IMR-90 (cell line): Measurements from ENCODE around the gene GALNT17. TPM values are rescaled to one million over a fixed set of nuclear protein-coding genes. Genes with fewer than 3 reads are reported as not detected.

Experiments
- ATAC-seq: fragments of 200-7000 bp; cut with Tn5 transposase; 2 replicates; pipeline ENCODE4 v1.9.1; 2020; ENCODE audit warnings: low read depth, mild to moderate bottlenecking, moderate library complexity
- BruUV-seq: library from RNA; stranded (reverse); fragments of 400-500 nt; replicated peaks from 2 replicates; lab custom pipeline; 2021; lab: Mats Ljungman, UMichigan
- CTCF ChIA-PET: fragments of 300-600 bp; formaldehyde crosslinking; extraction: SDS; loops from one replicate; lab custom pipeline; 2021; ENCODE audit warnings: antibody characterized with exemption; lab: Yijun Ruan, JAX
- POLR2A ChIA-PET: fragments of 300-600 bp; sonication (Branson Sonifier 250); formaldehyde crosslinking; loops from one replicate; lab custom pipeline; 2022; ENCODE audit warnings: antibody characterized with exemption; ENCODE audit not compliant: unreplicated experiment; lab: Charles Lee
- DNase-seq: peaks from one replicate; pipeline ENCODE4 v3.0.0; 2013
- H2AFZ ChIP-seq: replicated peaks from 2 replicates; pipeline ENCODE3; 2013; ENCODE audit warnings: low read length, mild to moderate bottlenecking; ENCODE audit not compliant: poor library complexity
- H2AK5ac ChIP-seq: 2 replicates; pipeline ENCODE4 v1.6.1; 2013; ENCODE audit warnings: low read depth, low read length, inconsistent platforms
- H2AK9ac ChIP-seq: replicated peaks from 2 replicates; pipeline ENCODE3; 2013; ENCODE audit warnings: mild to moderate bottlenecking, low read depth, low read length, moderate library complexity; ENCODE audit not compliant: poor library complexity
- H2BK120ac ChIP-seq: 2 replicates; pipeline ENCODE4 v1.6.1; 2013; ENCODE audit warnings: low read depth, low read length, inconsistent platforms
- H2BK15ac ChIP-seq: 3 replicates; pipeline ENCODE4 v1.6.1; 2013; ENCODE audit warnings: low read depth, low read length, inconsistent platforms
- H2BK20ac ChIP-seq: 2 replicates; pipeline ENCODE4 v1.6.1; 2013; ENCODE audit warnings: low read depth, mild to moderate bottlenecking, inconsistent platforms, low read length, moderate library complexity
- H2BK5ac ChIP-seq: 2 replicates; pipeline ENCODE4 v1.6.1; 2013; ENCODE audit warnings: mild to moderate bottlenecking, low read depth, low read length, inconsistent platforms; ENCODE audit not compliant: poor library complexity, severe bottlenecking
- H3K14ac ChIP-seq: replicated peaks from 2 replicates; pipeline ENCODE4 v1.6.1; 2013; ENCODE audit warnings: low read depth, low read length, inconsistent platforms
- H3K18ac ChIP-seq: 2 replicates; pipeline ENCODE4 v1.6.1; 2013; ENCODE audit warnings: low read depth, low read length, control low read depth
- H3K23ac ChIP-seq: 2 replicates; pipeline ENCODE4 v1.6.1; 2013; ENCODE audit warnings: low read depth, low read length, inconsistent platforms
- H3K27ac ChIP-seq: 2 replicates; pipeline ENCODE4 v1.5.1; 2013; ENCODE audit warnings: mild to moderate bottlenecking, control low read depth, low read length; ENCODE audit not compliant: insufficient read depth
- H3K27me3 ChIP-seq: 2 replicates; pipeline ENCODE4 v1.6.1; 2013; ENCODE audit warnings: low read length; ENCODE audit not compliant: control insufficient read depth, insufficient read depth
- H3K36me3 ChIP-seq: 2 replicates; pipeline ENCODE4 v1.6.1; 2013; ENCODE audit warnings: low read length, mixed read lengths; ENCODE audit not compliant: control insufficient read depth, insufficient read depth
- H3K4ac ChIP-seq: 2 replicates; pipeline ENCODE4 v1.6.1; 2013; ENCODE audit warnings: low read depth, low read length, inconsistent platforms
- H3K4me1 ChIP-seq: 2 replicates; pipeline ENCODE4 v1.6.1; 2013; ENCODE audit warnings: low read length, mixed read lengths; ENCODE audit not compliant: control insufficient read depth, insufficient read depth
- H3K4me2 ChIP-seq: 2 replicates; pipeline ENCODE4 v1.6.1; 2013; ENCODE audit warnings: low read depth, mild to moderate bottlenecking, control low read depth, low read length, moderate library complexity
- H3K4me3 ChIP-seq: 2 replicates; pipeline ENCODE4 v1.5.1; 2013; ENCODE audit warnings: low read depth, mild to moderate bottlenecking, control low read depth, low read length, moderate library complexity; ENCODE audit not compliant: insufficient read depth
- H3K56ac ChIP-seq: 2 replicates; pipeline ENCODE4 v1.6.1; 2013; ENCODE audit warnings: low read length, inconsistent platforms; ENCODE audit not compliant: insufficient read depth; ENCODE audit errors: extremely low read depth
- H3K79me1 ChIP-seq, 2 experiments: 2 replicates each; pipeline ENCODE4 v1.6.1; 2013; ENCODE audit warnings: low read length in 2 of 2, inconsistent platforms in 1 of 2, low read depth in 1 of 2
- H3K9ac ChIP-seq: 2 replicates; pipeline ENCODE4 v1.6.1; 2013; ENCODE audit warnings: low read depth, low read length, control low read depth
- H3K9me1 ChIP-seq: 2 replicates; pipeline ENCODE4 v1.6.1; 2013; ENCODE audit warnings: low read length, inconsistent platforms; ENCODE audit not compliant: insufficient read depth
- H3K9me3 ChIP-seq: 2 replicates; pipeline ENCODE4 v1.6.1; 2013; ENCODE audit warnings: low read length; ENCODE audit not compliant: control insufficient read depth, insufficient read depth
- H4K20me1 ChIP-seq: 2 replicates; pipeline ENCODE4 v1.6.1; 2013; ENCODE audit warnings: low read length, inconsistent platforms; ENCODE audit not compliant: insufficient read depth
- H4K5ac ChIP-seq: 2 replicates; pipeline ENCODE4 v1.6.1; 2013; ENCODE audit warnings: mild to moderate bottlenecking, low read depth, low read length, control low read depth
- H4K8ac ChIP-seq, 2 experiments: 2 replicates each; pipeline ENCODE4 v1.6.1; 2013; ENCODE audit warnings: low read depth in 2 of 2, low read length in 2 of 2, control low read depth in 1 of 2, inconsistent platforms in 1 of 2
- H4K91ac ChIP-seq: 2 replicates; pipeline ENCODE4 v1.6.1; 2013; ENCODE audit warnings: low read depth, low read length, inconsistent platforms; ENCODE audit not compliant: insufficient read depth
- BHLHE40 ChIP-seq: fragments of 150-350 bp; IDR thresholded peaks from 2 replicates; pipeline ENCODE4 v1.6.1; 2016; ENCODE audit warnings: mild to moderate bottlenecking, low read depth, low read length
- CEBPB ChIP-seq: IDR thresholded peaks from 2 replicates; pipeline ENCODE4 v1.6.1; 2012; ENCODE audit warnings: low read depth, low read length, improper control_type of control experiment
- CHD1 ChIP-seq: IDR thresholded peaks from 2 replicates; pipeline ENCODE4 v1.6.1; 2012; ENCODE audit warnings: low read depth, low read length, improper control_type of control experiment
- CTCF ChIP-seq: conservative IDR thresholded peaks from 2 replicates; pipeline ENCODE4 v1.5.1; 2012; ENCODE audit warnings: mild to moderate bottlenecking, low read depth, low read length, improper control_type of control experiment
- ELK1 ChIP-seq: fragments of 150-350 bp; IDR thresholded peaks from 2 replicates; pipeline ENCODE4 v1.6.1; 2016; ENCODE audit warnings: low read depth, mild to moderate bottlenecking, low read length, moderate library complexity, borderline replicate concordance
- FOS ChIP-seq: fragments of 150-350 bp; IDR thresholded peaks from 2 replicates; pipeline ENCODE4 v1.6.1; 2016; ENCODE audit warnings: low read depth, low read length
- MAFK ChIP-seq: IDR thresholded peaks from 2 replicates; pipeline ENCODE4 v1.6.1; 2012; ENCODE audit warnings: low read depth, low read length, improper control_type of control experiment
- MAZ ChIP-seq: IDR thresholded peaks from 2 replicates; pipeline ENCODE4 v1.6.1; 2012; ENCODE audit warnings: low read depth, mild to moderate bottlenecking, low read length, improper control_type of control experiment, moderate library complexity, borderline replicate concordance
- MXI1 ChIP-seq: IDR thresholded peaks from 2 replicates; pipeline ENCODE4 v1.6.1; 2012; ENCODE audit warnings: low read depth, mild to moderate bottlenecking, low read length, moderate library complexity, borderline replicate concordance
- NFE2L2 ChIP-seq: fragments of 150-350 bp; IDR thresholded peaks from 2 replicates; pipeline ENCODE4 v1.6.1; 2016; ENCODE audit warnings: low read depth, mild to moderate bottlenecking, low read length
- POLR2A ChIP-seq: IDR thresholded peaks from 2 replicates; pipeline ENCODE4 v1.6.1; 2012; ENCODE audit warnings: mild to moderate bottlenecking, low read depth, low read length
- RAD21 ChIP-seq: IDR thresholded peaks from 2 replicates; pipeline ENCODE4 v1.6.1; 2012; ENCODE audit warnings: low read length, improper control_type of control experiment
- RCOR1 ChIP-seq: IDR thresholded peaks from 2 replicates; pipeline ENCODE4 v1.6.1; 2012; ENCODE audit warnings: mild to moderate bottlenecking, low read length, improper control_type of control experiment; ENCODE audit not compliant: insufficient replicate concordance
- RFX5 ChIP-seq: IDR thresholded peaks from 2 replicates; pipeline ENCODE4 v1.8.0; 2012; ENCODE audit warnings: low read depth, mild to moderate bottlenecking, low read length, moderate library complexity
- SMC3 ChIP-seq: fragments of 150-350 bp; IDR thresholded peaks from 2 replicates; pipeline ENCODE4 v1.6.1; 2016; ENCODE audit warnings: low read depth, mild to moderate bottlenecking, antibody characterized with exemption, low read length, moderate library complexity
- USF2 ChIP-seq: fragments of 150-350 bp; IDR thresholded peaks from 2 replicates; pipeline ENCODE4 v1.6.1; 2017; ENCODE audit warnings: mild to moderate bottlenecking, antibody characterized with exemption, low read length, low read depth
- WGBS, 2 experiments: methylation state at CpG; one replicate each; pipeline versions ENCODE4 v1.1.5 to v1.1.7; 2013; ENCODE audit warnings: missing lambda C conversion rate in 2 of 2; ENCODE audit not compliant: insufficient read length in 1 of 2; ENCODE audit errors: extremely low coverage in 2 of 2; 5-methylcytosine and 5-hydroxymethylcytosine counted together
- dilution Hi-C: fragments of 300-500 bp; cut with HindIII; formaldehyde crosslinking; loops from one replicate; pipeline ENCODE4 v1.14.3; 2018; ENCODE audit warnings: low sequenced_read_pairs; ENCODE audit not compliant: unreplicated experiment
- in situ Hi-C: fragments of 300-500 bp; cut with MboI; formaldehyde crosslinking; loops from 3 replicates; pipeline ENCODE4 v1.14.3; 2019; ENCODE audit warnings: low sequenced_read_pairs, inconsistent platforms, mixed read lengths
- intact Hi-C: fragments of 100-400 bp; cut with micrococcal nuclease; formaldehyde crosslinking; loops from 2 replicates; pipeline ENCODE4 v1.10.0; 2022
- polyA plus RNA-seq, 3 experiments: library from polyadenylated mRNA; depleted of rRNA; stranded (reverse); fragments of >200 nt; gene quantifications; 2 replicates each; pipeline ENCODE4 v1.2.3, GENCODE V29; 2012; ENCODE audit warnings: low replicate concordance in 1 of 3
- total RNA-seq: library from RNA; depleted of rRNA; stranded (reverse); fragments of >200 nt; gene quantifications from 2 replicates; pipeline ENCODE4 v1.2.3, GENCODE V29; 2012

Gene GALNT17
- total and polyA plus RNA-seq, 2 of the 4 experiments (the other 2 are of a cell fraction) = not detected

- no peak overlapping the region for H4K8ac ChIP-seq
- no peaks in the 10 kb centered on the region for H3K27me3 ChIP-seq
- H2BK20ac ChIP-seq = no peak overlapping the region
- H4K91ac ChIP-seq = no peak overlapping the region
- in situ Hi-C loops = no loop called here
- no peak overlapping the region for H2BK120ac ChIP-seq
- H3K36me3 ChIP-seq = no peaks in the 10 kb centered on the region
- no peak overlapping the region for H3K4ac ChIP-seq
- no peak overlapping the region for H2BK15ac ChIP-seq
- H3K14ac ChIP-seq = no peak overlapping the region
- no peak overlapping the region for H3K18ac ChIP-seq
- no TSS peak for BruUV-seq
- no peak overlapping the region for H2BK5ac ChIP-seq
- intact Hi-C loops = no loop called here
- H2AFZ ChIP-seq = no peak overlapping the region
- no peaks in the 10 kb centered on the region for H3K79me1 ChIP-seq
- no peak overlapping the region for H3K56ac ChIP-seq
- WGBS, 2 experiments = no CpG with 5 or more reads among the region's 1 CpG
- no peak overlapping the region for H2AK9ac ChIP-seq
- no peak for TF ChIP-seq MAFK
- TF ChIP-seq USF2 = no peak
- no peak for TF ChIP-seq MXI1
- no peak for TF ChIP-seq FOS
- TF ChIP-seq CHD1 = no peak
- TF ChIP-seq RAD21 = no peak
- no peak for TF ChIP-seq NFE2L2
- TF ChIP-seq MAZ = no peak
- no peak for TF ChIP-seq RCOR1
- no peak for TF ChIP-seq BHLHE40
- no peak for TF ChIP-seq SMC3
- TF ChIP-seq POLR2A = no peak
- TF ChIP-seq ELK1 = no peak
- TF ChIP-seq CTCF = no peak
- no peak for TF ChIP-seq RFX5
- TF ChIP-seq CEBPB = no peak
- peaks cover 11% of the 10 kb centered on the region for H3K9me3 ChIP-seq
- H3K4me2 ChIP-seq = no peak overlapping the region
- POLR2A ChIA-PET = no interaction called here
- no peaks in the 10 kb centered on the region for H3K9me1 ChIP-seq
- CTCF ChIA-PET = no interaction called here
- H2AK5ac ChIP-seq = no peak overlapping the region
- no peak overlapping the region for H3K27ac ChIP-seq
- DNase-seq (no peak), ATAC-seq (no peak)
- no peak overlapping the region for H4K5ac ChIP-seq
- H3K23ac ChIP-seq = no peak overlapping the region
- H3K4me3 ChIP-seq = no peak overlapping the region
- no peaks in the 10 kb centered on the region for H4K20me1 ChIP-seq
- no peak overlapping the region for H3K9ac ChIP-seq
- dilution Hi-C loops = no loop called here
- no peaks in the 10 kb centered on the region for H3K4me1 ChIP-seq
Observed at GRCh38 chr7:71221049-71221448, 89.1 kb downstream of the GALNT17 start.
